SU-DHL-6 (cell line): Measurements from ENCODE around the gene SMAP2.

Source experiments
- H2AFZ ChIP-seq: fragments of 200-600 bp; sonication (generic); 2 replicates; pipeline ENCODE4 v1.6.1; 2014; ENCODE audit warnings: low read depth, mild to moderate bottlenecking, moderate library complexity, mixed read lengths, antibody characterized with exemption, low read length; ENCODE audit not compliant: severe bottlenecking
- H3F3A ChIP-seq: fragments of 200-600 bp; shearing (Covaris generic); 2 replicates; pipeline ENCODE4 v1.6.0; 2016; ENCODE audit warnings: antibody characterized with exemption, mild to moderate bottlenecking; ENCODE audit not compliant: insufficient read depth
- H3K27ac ChIP-seq: fragments of 200-600 bp; sonication (generic); 2 replicates; pipeline ENCODE4 v1.5.1; 2016; ENCODE audit warnings: low read depth, mild to moderate bottlenecking, low read length, moderate library complexity, mixed read lengths
- H3K27me3 ChIP-seq: fragments of 200-600 bp; sonication (generic), shearing (Covaris generic); 2 replicates; pipeline ENCODE4 v1.6.0; 2014; ENCODE audit warnings: mild to moderate bottlenecking, low read length
- H3K36me3 ChIP-seq: fragments of 200-600 bp; sonication (generic); 2 replicates; pipeline ENCODE4 v1.6.1; 2014; ENCODE audit warnings: mild to moderate bottlenecking, low read length, mixed read lengths
- H3K4me2 ChIP-seq: fragments of 300-600, 200-600 bp; shearing (Covaris generic), sonication (generic); 2 replicates; pipeline ENCODE4 v1.6.0; 2014; ENCODE audit warnings: low read length, low read depth, mild to moderate bottlenecking; ENCODE audit not compliant: poor library complexity, severe bottlenecking
- H3K4me3 ChIP-seq: fragments of 200-600 bp; sonication (generic); 2 replicates; pipeline ENCODE4 v1.5.1; 2014; ENCODE audit warnings: antibody characterized with exemption, low read length, mild to moderate bottlenecking, mixed read lengths; ENCODE audit not compliant: insufficient read depth, poor library complexity, severe bottlenecking
- H3K79me2 ChIP-seq: fragments of 200-600 bp; sonication (generic); 2 replicates; pipeline ENCODE4 v1.6.1; 2014; ENCODE audit warnings: mild to moderate bottlenecking, low read length, moderate library complexity; ENCODE audit not compliant: insufficient read depth
- H3K9ac ChIP-seq: fragments of 200-600 bp; sonication (generic); 2 replicates; pipeline ENCODE4 v1.7.0; 2014; ENCODE audit warnings: mild to moderate bottlenecking, low read length
- H3K9me2 ChIP-seq: fragments of 200-600 bp; sonication (generic); replicated peaks from 2 replicates; pipeline ENCODE4 v1.6.1; 2014; ENCODE audit warnings: low read length; ENCODE audit not compliant: insufficient read depth
- H3K9me3 ChIP-seq: fragments of 200-600 bp; sonication (generic); 2 replicates; pipeline ENCODE4 v1.6.1; 2014; ENCODE audit warnings: low read length, mixed read lengths; ENCODE audit not compliant: insufficient read depth
- H4K20me1 ChIP-seq: fragments of 200-600 bp; sonication (generic); 2 replicates; pipeline ENCODE4 v1.6.1; 2014; ENCODE audit warnings: low read depth, mild to moderate bottlenecking, antibody characterized with exemption, low read length, moderate library complexity, mixed read lengths
- EZH2phosphoT487 ChIP-seq: fragments of 200-600 bp; sonication (generic), shearing (Covaris generic); conservative IDR thresholded peaks from 2 replicates; pipeline ENCODE4 v1.6.1; 2018; ENCODE audit warnings: mild to moderate bottlenecking, antibody characterized with exemption, low read length, moderate library complexity, mixed read lengths
- TF ChIP-seq, protein P1 (sequence below): fragments of 200-600 bp; sonication (generic); IDR thresholded peaks from one replicate; pipeline ENCODE4 v1.5.1; 2017; ENCODE audit warnings: antibody characterized with exemption, mild to moderate bottlenecking, low read length, moderate library complexity; ENCODE audit not compliant: insufficient read depth, poor library complexity, severe bottlenecking

Gene SMAP2

DNA sequence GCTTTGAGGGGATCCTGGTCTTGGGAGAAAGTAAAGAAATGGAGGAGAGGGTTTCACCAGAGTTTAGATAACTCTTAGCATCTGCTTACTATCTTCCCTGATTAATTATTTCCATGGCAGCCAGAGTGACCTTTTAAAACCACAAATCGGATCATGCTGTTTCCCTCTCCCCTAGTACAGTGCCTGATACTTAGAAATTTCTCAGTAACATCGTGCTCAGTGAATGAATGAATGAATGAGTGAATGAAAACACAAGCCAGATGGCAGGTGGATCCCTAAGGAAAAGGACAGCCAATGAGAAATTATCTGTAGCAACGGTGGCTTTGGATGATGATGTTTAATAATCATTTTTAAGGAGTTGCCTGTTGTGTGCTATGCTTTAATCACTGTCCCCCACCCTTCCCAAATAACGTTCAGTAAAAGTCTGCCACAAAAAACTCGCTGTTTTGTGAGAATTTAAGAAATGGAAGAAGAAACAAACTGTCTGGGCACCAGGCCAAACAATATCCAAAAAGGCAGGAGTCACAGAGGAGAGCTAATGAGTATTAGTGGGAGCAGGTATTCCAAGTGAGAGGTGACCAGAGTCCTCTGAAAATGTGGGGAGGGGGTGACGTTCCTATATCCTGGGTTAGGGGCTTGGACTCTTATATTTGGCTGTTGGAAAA, 737 bp upstream of the SMAP2 start:
- peak overlapping the region; percentile 59 for H3K4me3 ChIP-seq
- no peak for TF ChIP-seq EZH2phosphoT487
- TF ChIP-seq, protein P1, sequence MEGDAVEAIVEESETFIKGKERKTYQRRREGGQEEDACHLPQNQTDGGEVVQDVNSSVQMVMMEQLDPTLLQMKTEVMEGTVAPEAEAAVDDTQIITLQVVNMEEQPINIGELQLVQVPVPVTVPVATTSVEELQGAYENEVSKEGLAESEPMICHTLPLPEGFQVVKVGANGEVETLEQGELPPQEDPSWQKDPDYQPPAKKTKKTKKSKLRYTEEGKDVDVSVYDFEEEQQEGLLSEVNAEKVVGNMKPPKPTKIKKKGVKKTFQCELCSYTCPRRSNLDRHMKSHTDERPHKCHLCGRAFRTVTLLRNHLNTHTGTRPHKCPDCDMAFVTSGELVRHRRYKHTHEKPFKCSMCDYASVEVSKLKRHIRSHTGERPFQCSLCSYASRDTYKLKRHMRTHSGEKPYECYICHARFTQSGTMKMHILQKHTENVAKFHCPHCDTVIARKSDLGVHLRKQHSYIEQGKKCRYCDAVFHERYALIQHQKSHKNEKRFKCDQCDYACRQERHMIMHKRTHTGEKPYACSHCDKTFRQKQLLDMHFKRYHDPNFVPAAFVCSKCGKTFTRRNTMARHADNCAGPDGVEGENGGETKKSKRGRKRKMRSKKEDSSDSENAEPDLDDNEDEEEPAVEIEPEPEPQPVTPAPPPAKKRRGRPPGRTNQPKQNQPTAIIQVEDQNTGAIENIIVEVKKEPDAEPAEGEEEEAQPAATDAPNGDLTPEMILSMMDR, result no peak
- peaks cover 10% of the 10 kb centered on the region for H3F3A ChIP-seq
- H3K27ac ChIP-seq, result no peak overlapping the region
- H2AFZ ChIP-seq, result peak overlapping the region; percentile 65
- 0 out of 2 replicates have a peak, but pooled peaks cover 6% of the 10 kb centered on the region for H3K36me3 ChIP-seq
- H3K9me3 ChIP-seq, result no peaks in the 10 kb centered on the region
- H3K9me2 ChIP-seq, result no peaks in the 10 kb centered on the region
- H3K4me2 ChIP-seq, result peak overlapping the region; percentile 86
- H3K27me3 ChIP-seq, result no peaks in the 10 kb centered on the region
- H4K20me1 ChIP-seq, result peaks cover 9% of the 10 kb centered on the region; the same call in 1 of the 2 replicates
- peaks cover 23% of the 10 kb centered on the region; the same call in 1 of the 2 replicates for H3K79me2 ChIP-seq
- no peak overlapping the region for H3K9ac ChIP-seq

DNA sequence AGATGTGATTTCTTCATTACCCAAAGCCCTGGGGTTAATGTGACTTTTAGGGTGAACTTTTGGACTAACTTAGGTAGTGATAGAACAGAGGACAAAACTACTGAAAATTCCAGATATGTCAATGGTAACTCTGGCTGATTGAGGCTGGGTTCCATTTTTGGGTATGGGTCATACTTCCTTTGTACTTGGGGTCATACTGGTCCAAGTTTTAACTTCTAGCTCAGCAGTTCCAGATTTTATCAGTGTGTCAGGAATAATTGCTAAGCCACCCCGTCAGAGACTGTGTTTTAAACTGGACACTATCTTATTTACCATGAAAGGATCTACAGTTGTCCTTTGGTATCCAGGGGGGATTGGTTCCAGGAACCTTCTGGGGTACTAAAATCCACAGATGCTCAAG, 4.0 kb downstream of the SMAP2 start:
- no peaks in the 10 kb centered on the region for H3K9me3 ChIP-seq
- H3K27ac ChIP-seq, result no peak overlapping the region
- 0 out of 2 replicates have a peak, but pooled peaks cover 10% of the 10 kb centered on the region for H3K36me3 ChIP-seq
- peaks cover 16% of the 10 kb centered on the region; the same call in 1 of the 2 replicates for H3F3A ChIP-seq
- H4K20me1 ChIP-seq, result peaks cover 9% of the 10 kb centered on the region; the same call in 1 of the 2 replicates
- peaks cover 53% of the 10 kb centered on the region; the same call in 1 of the 2 replicates for H3K79me2 ChIP-seq
- no peaks in the 10 kb centered on the region for H3K27me3 ChIP-seq
- no peak overlapping the region for H3K9ac ChIP-seq
- no peaks in the 10 kb centered on the region for H3K9me2 ChIP-seq
- no peak overlapping the region for H3K4me3 ChIP-seq
- TF ChIP-seq, protein P1, result no peak
- no peak for TF ChIP-seq EZH2phosphoT487
- H3K4me2 ChIP-seq, result no peak overlapping the region
- H2AFZ ChIP-seq, result no peak overlapping the region

DNA sequence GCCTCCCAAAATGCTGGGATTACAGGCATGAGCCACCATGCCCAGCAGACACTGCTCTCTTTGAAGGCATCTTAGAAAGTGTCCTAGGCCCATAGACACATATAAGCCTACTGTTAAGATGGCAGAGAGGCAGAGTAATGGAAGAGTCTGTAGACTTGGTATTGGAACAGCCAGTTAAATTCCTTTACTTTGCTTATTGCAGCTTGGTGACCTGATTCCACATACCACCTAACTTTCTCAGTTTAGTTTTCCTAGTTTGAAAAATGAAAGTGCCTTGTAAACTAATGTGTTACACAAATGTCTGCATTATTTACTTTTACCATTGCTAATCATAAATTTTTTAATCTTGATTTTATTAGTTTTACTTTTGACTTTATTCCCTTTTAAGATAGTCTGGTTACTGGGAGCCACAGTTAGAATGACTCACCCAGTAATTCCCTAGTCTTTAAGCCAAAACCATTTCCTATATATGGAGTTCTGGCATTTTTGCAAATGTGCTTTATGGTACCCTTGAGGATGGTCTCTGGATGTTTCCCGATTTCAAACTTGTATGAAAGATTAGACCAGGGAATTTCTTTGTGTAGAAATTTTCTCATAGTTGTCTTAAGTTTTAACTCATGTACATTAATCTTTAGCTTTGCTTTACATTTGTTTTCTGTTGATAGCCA, 6.4 kb downstream of the SMAP2 start:
- Histone ChIP-seq H3K79me2 (peaks cover 70% of the 10 kb centered on the region), H3K27me3 (no peaks in the 10 kb centered on the region), H3K4me2 (no peak overlapping the region), H3K9me2 (no peaks in the 10 kb centered on the region), H3K9me3 (no peaks in the 10 kb centered on the region), H3K36me3 (0 out of 2 replicates have a peak, but pooled peaks cover 10% of the 10 kb centered on the region), H3K4me3 (no peak overlapping the region), H3F3A (peaks cover 19% of the 10 kb centered on the region), H2AFZ (no peak overlapping the region), H4K20me1 (peaks cover 9% of the 10 kb centered on the region; the same call in 1 of the 2 replicates), H3K9ac (no peak overlapping the region), H3K27ac (no peak overlapping the region)
- TF ChIP-seq EZH2phosphoT487, result no peak
- TF ChIP-seq, protein P1, result no peak
